WTC11 (cell line): Measurements from ENCODE around the gene CREBBP.
A peak's percentile ranks its signal among the peaks of the same experiment; 100 is the strongest.

Experiments
- CREM ChIP-seq: sonication (generic); formaldehyde crosslinking; IDR thresholded peaks from 2 replicates; pipeline ENCODE4 v1.8.1; 2022; ENCODE audit warnings: mild to moderate bottlenecking, missing genetic modification reagents, moderate library complexity
- EMX1 ChIP-seq: fragments of 250-450 bp; sonication (Bioruptor Pico); IDR thresholded peaks from 2 replicates; pipeline ENCODE4 v1.8.0; 2021; ENCODE audit warnings: mild to moderate bottlenecking
- GABPB1 ChIP-seq: sonication (generic); formaldehyde crosslinking; IDR thresholded peaks from 2 replicates; pipeline ENCODE4 v1.8.1; 2023; ENCODE audit warnings: mild to moderate bottlenecking, missing genetic modification reagents
- ZNF219 ChIP-seq: sonication (generic); formaldehyde crosslinking; IDR thresholded peaks from 2 replicates; pipeline ENCODE4 v1.8.0; 2023; ENCODE audit warnings: missing genetic modification reagents, mild to moderate bottlenecking, borderline replicate concordance
- TF ChIP-seq, protein P1 (sequence below): fragments of 200-600 bp; IDR thresholded peaks from 2 replicates; pipeline ENCODE4 v1.8.0; 2022; ENCODE audit warnings: antibody characterized with exemption
- TF ChIP-seq, protein P2 (sequence below): sonication (generic); formaldehyde crosslinking; IDR thresholded peaks from 2 replicates; pipeline ENCODE4 v1.8.1; 2023; ENCODE audit warnings: mild to moderate bottlenecking, missing genetic modification reagents

- TF ChIP-seq GABPB1 (CRISPR knock-in tag) = peak; percentile 58
- TF ChIP-seq, protein P1, sequence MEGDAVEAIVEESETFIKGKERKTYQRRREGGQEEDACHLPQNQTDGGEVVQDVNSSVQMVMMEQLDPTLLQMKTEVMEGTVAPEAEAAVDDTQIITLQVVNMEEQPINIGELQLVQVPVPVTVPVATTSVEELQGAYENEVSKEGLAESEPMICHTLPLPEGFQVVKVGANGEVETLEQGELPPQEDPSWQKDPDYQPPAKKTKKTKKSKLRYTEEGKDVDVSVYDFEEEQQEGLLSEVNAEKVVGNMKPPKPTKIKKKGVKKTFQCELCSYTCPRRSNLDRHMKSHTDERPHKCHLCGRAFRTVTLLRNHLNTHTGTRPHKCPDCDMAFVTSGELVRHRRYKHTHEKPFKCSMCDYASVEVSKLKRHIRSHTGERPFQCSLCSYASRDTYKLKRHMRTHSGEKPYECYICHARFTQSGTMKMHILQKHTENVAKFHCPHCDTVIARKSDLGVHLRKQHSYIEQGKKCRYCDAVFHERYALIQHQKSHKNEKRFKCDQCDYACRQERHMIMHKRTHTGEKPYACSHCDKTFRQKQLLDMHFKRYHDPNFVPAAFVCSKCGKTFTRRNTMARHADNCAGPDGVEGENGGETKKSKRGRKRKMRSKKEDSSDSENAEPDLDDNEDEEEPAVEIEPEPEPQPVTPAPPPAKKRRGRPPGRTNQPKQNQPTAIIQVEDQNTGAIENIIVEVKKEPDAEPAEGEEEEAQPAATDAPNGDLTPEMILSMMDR = no peak
- TF ChIP-seq CREM (CRISPR knock-in tag) = no peak
- TF ChIP-seq ZNF219 (CRISPR knock-in tag) = no peak
- TF ChIP-seq EMX1 = no peak
- TF ChIP-seq, protein P2, sequence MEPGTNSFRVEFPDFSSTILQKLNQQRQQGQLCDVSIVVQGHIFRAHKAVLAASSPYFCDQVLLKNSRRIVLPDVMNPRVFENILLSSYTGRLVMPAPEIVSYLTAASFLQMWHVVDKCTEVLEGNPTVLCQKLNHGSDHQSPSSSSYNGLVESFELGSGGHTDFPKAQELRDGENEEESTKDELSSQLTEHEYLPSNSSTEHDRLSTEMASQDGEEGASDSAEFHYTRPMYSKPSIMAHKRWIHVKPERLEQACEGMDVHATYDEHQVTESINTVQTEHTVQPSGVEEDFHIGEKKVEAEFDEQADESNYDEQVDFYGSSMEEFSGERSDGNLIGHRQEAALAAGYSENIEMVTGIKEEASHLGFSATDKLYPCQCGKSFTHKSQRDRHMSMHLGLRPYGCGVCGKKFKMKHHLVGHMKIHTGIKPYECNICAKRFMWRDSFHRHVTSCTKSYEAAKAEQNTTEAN (CRISPR knock-in tag) = no peak
These were observed 184.7 kb downstream of the CREBBP start for GRCh38 chr16:3695610-3696369.
